Fibroblast of the aortic adventitia (primary cell): Measurements from ENCODE around the gene RASGRP2. TPM values are rescaled to one million over a fixed set of nuclear protein-coding genes. Genes with fewer than 3 reads are reported as not detected.

ENCODE experiments used
- DNase-seq: peaks from one replicate; pipeline ENCODE4 v3.0.0-alpha.2; 2010; ENCODE audit warnings: low read depth
- H3K4me3 ChIP-seq: 2 replicates; pipeline ENCODE4 v1.5.1; 2011; ENCODE audit warnings: low read depth, mild to moderate bottlenecking, control low read depth, low read length, moderate library complexity
- CTCF ChIP-seq: IDR thresholded peaks from 2 replicates; pipeline ENCODE4 v1.5.1; 2011; ENCODE audit warnings: mild to moderate bottlenecking, low read length, control low read depth, inconsistent platforms; ENCODE audit not compliant: insufficient read depth
- total RNA-seq: library from RNA; depleted of rRNA; stranded (reverse); fragments of >200 nt; gene quantifications from 2 replicates; pipeline ENCODE4 v1.2.3, GENCODE V29; 2012; ENCODE audit warnings: low replicate concordance

The RASGRP2 gene
- total RNA-seq, 1 donor: not detected

GRCh38 chr11:64752175-64752970 is 8.4 kb upstream of the RASGRP2 start:
- TF ChIP-seq CTCF: no peak
- DNase-seq: no peak
- H3K4me3 ChIP-seq: no peak overlapping the region

GRCh38 chr11:64751580-64751979 is 7.6 kb upstream of the RASGRP2 start:
- no peak overlapping the region for H3K4me3 ChIP-seq
- no peak for TF ChIP-seq CTCF
- DNase-seq: no peak

- TF ChIP-seq CTCF: no peak
- no peak overlapping the region for H3K4me3 ChIP-seq
- DNase-seq: no peak
Observed at GRCh38 chr11:64751136-64751535, 7.2 kb upstream of the RASGRP2 start.

GRCh38 chr11:64750361-64751054 is 6.6 kb upstream of the RASGRP2 start:
- no peak overlapping the region for H3K4me3 ChIP-seq
- no peak for TF ChIP-seq CTCF
- no peak for DNase-seq

GRCh38 chr11:64747961-64748665 is 4.2 kb upstream of the RASGRP2 start:
- H3K4me3 ChIP-seq: no peak overlapping the region
- no peak for TF ChIP-seq CTCF
- peak; percentile 70 for DNase-seq

- DNase-seq: no peak
- TF ChIP-seq CTCF: no peak
Observed at GRCh38 chr11:64746486-64746885, 2.5 kb upstream of the RASGRP2 start.

More at GRCh38 chr11:64746486-64746885, 2.5 kb upstream of the RASGRP2 start:
- H3K4me3 ChIP-seq: no peak overlapping the region
